Measurements from ENCODE around the gene ZFPM1.
A peak's percentile ranks its signal among the peaks of the same experiment; 100 is the strongest.

ZFPM1 gene

DNA sequence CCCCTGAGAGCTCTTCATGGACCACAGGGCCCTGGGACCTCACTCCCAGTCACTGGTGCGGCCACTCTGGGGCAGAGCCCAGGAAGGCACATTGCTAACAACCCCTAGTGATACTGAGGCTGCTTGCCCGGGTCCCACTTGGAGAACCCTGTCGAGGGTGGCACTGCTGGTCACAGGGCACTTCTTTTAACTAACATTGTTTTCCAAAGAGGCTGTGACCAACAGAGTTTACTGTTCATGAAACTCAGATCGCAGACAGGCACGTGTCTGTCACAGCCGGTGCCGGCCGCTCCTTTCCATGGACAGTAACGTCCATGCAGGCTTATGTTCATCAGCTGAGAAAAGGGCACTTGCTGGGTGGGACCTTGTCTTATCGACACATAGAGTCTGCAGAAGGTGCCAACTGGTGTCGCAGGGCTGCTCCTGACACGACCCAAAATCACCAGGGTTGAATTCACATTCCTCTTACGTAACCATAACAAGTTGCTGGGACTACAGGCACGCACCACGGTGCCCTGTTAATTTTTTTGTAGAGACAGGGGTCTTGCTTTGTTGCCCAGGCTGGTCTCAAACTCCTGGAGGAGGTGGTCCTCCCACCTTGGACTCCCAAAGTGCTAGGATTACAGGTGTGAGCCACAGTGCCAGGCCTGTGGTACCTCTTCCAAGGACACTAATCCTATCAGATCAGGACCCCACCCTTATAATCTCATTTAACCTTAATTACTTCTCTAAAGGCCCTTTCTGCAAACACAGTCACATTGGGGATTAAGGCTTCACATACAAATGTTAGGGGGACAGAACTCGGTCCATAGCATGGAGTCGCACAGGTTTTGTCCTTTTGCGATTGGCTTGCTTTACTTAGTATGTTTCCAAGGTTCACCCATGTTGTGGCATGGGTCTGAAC, 115.9 kb downstream of the ZFPM1 start:
- DNase-seq (ENCODE audit: low read depth): no peak

DNA sequence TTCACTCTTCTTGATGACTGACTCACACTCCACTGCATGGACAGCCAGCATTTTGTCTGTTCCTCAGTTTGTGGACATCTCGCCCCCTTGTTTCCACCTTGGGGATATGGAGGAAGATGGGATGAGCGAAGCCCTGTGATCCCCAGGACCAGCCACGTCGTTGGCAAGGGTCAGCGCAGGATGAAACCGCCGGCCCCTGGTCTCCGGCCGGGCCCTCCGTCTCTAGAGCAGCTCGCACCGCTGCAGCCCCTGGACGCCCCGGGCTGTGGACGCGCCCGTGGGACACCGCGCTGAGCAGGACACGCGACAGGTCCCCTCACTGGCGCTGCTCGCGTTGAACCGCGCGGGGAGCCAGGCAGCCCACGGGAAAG, 116.5 kb downstream of the ZFPM1 start:
- DNase-seq (ENCODE audit: low read depth): no peak

DNA sequence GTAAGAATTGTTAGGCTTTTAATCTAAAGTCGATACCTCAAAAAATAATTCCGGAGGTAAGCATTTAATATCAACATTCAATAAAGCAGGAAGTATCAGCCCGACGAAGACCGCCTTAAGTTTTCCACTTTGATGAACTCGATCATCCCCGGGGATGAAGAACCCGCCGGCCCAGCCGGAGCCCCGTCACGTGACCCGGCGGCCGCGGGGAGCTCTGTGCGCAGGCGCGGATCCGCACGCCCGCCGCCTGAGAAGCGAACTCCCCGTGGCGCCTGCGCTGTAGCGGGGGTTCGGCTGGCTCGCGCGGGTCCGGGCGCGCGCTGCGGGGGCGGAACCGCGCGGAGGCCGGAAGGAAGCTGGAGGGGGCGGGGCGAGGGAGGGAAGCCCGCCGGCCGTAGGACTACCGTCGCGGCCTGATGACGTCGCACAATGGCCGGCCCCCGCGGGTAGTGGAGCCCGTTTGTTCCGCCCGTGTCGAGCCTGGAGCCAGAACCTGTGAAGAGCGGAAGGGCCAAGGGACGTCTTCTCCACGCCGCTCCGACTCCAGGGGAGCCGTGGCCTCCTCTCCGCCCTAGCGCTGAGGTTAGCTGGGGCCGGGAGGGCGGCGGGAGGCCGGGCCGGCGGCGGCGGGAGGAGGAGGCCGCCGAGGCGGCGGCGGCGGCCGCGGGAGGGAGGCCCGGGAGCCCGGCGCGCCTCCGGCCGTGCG, 117.1 kb downstream of the ZFPM1 start, which contains the start of gene ZC3H18:
ZC3H18 (plus strand) TSS at position 419 of the 706 bp plus-strand sequence. CDS start 6,721 bp downstream, outside the sequence.
- peak; percentile 88 for DNase-seq (ENCODE audit: low read depth)

DNA sequence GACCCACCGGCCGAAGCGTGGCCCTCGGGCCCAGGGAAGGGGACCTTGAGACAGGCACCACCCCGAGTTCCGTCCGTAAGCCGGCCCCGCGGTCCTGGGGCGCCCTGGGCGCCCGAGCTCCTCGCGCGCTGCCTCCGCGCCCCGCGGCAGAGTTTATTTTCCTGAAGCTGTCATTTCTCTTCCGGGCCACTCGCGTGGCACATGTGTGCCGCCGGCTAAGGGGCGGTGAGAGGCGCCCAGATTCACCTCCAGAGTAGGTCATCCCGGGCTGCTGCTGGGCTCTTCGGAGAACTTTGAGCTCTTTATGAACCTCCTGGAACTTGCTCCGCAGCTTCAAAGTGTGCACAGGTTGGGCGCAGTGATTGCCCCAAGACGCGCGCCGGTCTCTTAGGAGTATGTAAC, 117.6 kb downstream of the ZFPM1 start:
- no peak for DNase-seq (ENCODE audit: low read depth)

DNA sequence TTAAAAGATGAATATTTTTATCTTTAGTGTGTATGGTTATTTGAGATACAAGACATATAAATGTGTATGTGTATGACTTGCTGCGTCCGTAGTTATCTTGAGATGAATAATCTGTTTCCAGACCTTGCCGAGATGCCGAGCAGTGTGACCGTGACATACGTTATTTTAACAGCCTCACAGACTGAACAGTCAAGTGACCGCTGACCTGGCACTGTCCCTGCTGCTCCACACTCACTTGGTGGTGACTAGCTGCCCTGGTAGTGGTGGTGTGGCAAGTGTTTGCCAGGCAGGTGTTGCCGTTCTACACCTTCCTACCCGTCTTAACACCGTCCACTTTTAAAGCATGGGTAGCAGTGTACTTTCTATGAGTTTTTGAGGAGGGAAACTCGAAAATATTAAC, 122.2 kb downstream of the ZFPM1 start:
- DNase-seq (ENCODE audit: low read depth): no peak

DNA sequence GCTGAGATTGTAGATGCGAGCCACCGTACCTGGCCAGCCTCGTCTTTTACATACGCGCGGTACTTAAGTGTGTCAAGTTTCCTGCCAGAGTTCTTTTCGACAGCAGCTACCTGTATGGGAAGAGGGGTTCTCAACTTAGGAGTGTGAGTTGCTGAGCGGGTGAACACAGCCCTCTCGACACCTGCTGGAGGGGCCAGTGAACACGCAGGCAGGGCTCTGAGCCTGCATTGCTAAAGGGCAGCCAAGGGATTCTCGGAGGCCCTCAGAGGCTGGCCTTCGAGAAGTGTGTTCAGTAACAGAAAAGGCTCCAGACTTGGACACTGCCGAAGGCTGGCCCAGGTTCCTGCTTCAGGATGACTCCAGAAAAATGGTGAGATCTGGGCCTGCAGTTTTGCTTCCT, 123.2 kb downstream of the ZFPM1 start:
- no peak for DNase-seq (ENCODE audit: low read depth)

DNA sequence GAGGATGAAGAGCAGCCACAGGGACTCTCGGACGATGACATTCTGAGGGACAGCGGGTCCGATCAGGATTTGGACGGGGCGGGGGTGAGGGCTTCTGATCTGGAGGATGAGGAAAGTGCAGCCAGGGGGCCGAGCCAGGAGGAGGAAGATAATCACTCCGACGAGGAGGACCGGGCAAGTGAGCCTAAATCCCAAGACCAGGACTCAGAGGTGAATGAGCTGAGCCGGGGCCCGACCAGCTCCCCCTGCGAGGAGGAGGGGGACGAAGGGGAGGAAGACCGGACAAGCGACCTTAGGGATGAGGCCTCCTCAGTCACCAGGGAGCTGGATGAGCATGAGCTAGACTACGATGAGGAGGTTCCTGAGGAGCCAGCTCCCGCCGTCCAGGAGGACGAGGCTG, 124.1 kb downstream of the ZFPM1 start:
- DNase-seq (ENCODE audit: low read depth): no peak

- no peak for DNase-seq (ENCODE audit: low read depth)
Observed at GRCh38 chr16:88578446-88579313, 125.6 kb downstream of the ZFPM1 start.

DNA sequence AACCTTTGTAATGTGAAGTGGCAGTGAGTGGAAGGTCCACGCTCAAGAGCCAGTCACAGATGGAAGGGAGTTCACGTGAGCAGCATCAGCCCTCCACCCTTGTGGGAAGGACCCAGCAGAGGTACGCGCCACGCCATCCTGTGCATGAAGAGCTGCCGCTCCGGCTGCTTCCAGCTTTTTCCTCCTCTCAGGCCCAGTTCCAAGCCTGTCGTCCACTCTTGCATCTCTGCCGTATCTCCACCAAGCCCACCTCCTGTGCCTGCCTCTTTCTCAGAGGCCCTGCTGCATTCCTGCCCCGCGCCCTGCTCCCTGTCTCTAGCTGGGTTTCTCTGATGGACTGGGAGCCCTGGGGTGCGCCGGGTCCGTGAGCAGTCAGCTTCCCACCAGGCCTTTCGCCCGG, 127.3 kb downstream of the ZFPM1 start:
- no peak for DNase-seq (ENCODE audit: low read depth)

- DNase-seq (ENCODE audit: low read depth): no peak
Observed at GRCh38 chr16:88581033-88581432, 128.0 kb downstream of the ZFPM1 start.

GRCh38 chr16:88582912-88583575, 130.0 kb downstream of the ZFPM1 start:
- DNase-seq (ENCODE audit: low read depth): no peak

DNA sequence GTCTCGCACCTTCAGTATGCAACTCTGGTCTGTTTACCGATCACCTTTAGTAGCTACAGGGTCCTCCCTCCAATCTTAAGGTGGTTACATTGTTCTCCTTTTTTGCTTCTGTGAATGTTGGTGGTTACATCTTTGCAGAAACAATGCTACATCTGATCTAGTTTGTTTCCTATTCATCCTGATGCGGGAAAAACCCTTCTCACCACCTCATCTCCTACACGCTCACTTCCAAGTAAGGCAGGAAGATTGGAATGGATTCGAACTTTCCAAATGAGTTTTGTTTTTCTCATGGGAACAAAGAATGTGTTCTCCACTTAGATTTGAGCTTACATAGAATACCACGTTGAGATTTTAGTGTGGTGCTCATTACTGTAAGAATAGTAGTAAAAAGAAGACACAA, 131.6 kb downstream of the ZFPM1 start:
- no peak for DNase-seq (ENCODE audit: low read depth)

GRCh38 chr16:88585269-88585668, 132.2 kb downstream of the ZFPM1 start:
- no peak for DNase-seq (ENCODE audit: low read depth)

DNA sequence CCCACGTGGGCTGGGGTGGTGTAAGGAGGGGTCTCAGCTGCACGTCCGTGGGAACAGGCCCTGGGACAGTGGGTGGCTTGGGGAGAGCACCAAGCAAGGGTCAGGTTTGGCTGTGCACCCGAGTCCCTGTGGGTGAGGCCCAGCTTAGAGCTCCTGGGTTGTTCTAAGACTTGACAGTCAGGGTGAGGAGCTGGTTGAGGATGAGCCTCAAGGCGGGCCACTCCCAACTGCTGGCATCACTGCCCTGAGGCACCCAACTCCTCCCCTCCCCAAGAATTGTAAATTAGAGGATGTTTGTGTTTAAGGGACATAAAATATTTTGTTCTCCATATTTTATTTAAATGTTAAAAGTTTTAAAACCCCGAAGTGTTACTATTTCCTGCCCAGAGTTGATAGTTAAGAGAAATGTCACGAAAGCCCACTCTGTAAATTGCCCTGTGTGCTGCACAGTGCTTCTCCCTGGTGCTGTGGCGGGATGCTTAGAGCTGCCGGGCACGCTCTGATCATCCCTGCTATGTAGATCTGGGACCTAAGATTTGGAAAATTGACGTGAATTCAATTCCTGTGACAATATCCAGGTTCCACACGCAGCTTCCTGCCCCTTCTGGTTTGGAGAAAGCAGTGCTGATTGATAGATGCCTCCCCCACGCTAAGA, 133.0 kb downstream of the ZFPM1 start:
- DNase-seq (ENCODE audit: low read depth): no peak

Measured in fibroblast of the conjunctiva (primary cell).